OCI-LY3 (cell line): Measurements from ENCODE around the gene TXLNA.

ENCODE experiments used
- EZH2phosphoT487 ChIP-seq: fragments of 200-600 bp; shearing (Covaris generic); IDR thresholded peaks from 2 replicates; pipeline ENCODE4 v1.6.1; 2018; ENCODE audit warnings: antibody characterized with exemption, mixed run types, low read depth
- TF ChIP-seq, protein P1 (sequence below): fragments of 200-600, 300-600 bp; sonication (generic); IDR thresholded peaks from 2 replicates; pipeline ENCODE4 v1.5.1; 2014; ENCODE audit warnings: antibody characterized with exemption, low read length, low read depth

DNA sequence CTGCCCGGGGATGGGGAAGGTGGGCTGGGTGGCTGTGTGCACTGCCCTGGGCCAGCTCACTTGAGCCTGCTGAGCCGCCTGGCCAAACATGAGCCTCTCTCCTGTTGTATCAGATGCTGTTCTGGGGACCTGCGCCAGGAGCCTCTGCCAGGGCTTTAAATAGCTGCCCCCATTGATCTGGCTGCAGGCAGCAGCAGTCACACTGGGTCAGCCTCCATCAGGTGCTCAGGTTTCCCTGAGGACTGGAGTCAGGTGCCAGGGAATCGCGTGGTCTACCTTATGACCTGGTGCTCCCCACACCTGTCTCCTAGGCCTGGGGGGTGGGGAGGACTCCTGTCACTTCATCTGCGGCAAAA, 20.2 kb downstream of the TXLNA start:
- no peak for TF ChIP-seq EZH2phosphoT487
- TF ChIP-seq, protein P1, sequence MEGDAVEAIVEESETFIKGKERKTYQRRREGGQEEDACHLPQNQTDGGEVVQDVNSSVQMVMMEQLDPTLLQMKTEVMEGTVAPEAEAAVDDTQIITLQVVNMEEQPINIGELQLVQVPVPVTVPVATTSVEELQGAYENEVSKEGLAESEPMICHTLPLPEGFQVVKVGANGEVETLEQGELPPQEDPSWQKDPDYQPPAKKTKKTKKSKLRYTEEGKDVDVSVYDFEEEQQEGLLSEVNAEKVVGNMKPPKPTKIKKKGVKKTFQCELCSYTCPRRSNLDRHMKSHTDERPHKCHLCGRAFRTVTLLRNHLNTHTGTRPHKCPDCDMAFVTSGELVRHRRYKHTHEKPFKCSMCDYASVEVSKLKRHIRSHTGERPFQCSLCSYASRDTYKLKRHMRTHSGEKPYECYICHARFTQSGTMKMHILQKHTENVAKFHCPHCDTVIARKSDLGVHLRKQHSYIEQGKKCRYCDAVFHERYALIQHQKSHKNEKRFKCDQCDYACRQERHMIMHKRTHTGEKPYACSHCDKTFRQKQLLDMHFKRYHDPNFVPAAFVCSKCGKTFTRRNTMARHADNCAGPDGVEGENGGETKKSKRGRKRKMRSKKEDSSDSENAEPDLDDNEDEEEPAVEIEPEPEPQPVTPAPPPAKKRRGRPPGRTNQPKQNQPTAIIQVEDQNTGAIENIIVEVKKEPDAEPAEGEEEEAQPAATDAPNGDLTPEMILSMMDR = no peak
